ENCODE measurements around the gene SLC16A3.

GRCh38 chr17:82248815-82249674 is 20.2 kb downstream of the SLC16A3 start:
- TF ChIP-seq EZH2phosphoT487 (IDR thresholded peaks at IDR 0.05; ENCODE audit: borderline replicate concordance) (no peak), CTCF (conservative IDR thresholded peaks at IDR 0.05; ENCODE audit: low read length) (no peak)
